GM21367 (cell line): ENCODE data around the gene CDH23.

Experiments used
- ATAC-seq: cut with Tn5 transposase; IDR thresholded peaks from one replicate; pipeline ENCODE4 v1.9.1; 2021; ENCODE audit not compliant: unreplicated experiment

Gene CDH23

GRCh38 chr10:71761541-71762113 lies 364.9 kb downstream of the CDH23 start:
- no peak for ATAC-seq

GRCh38 chr10:71762324-71762723 lies 365.6 kb downstream of the CDH23 start:
- no peak for ATAC-seq

GRCh38 chr10:71763352-71764127 lies 366.8 kb downstream of the CDH23 start:
- ATAC-seq, result no peak

GRCh38 chr10:71765176-71765904 lies 368.6 kb downstream of the CDH23 start:
- ATAC-seq, result no peak

GRCh38 chr10:71765906-71766716 lies 369.4 kb downstream of the CDH23 start:
- no peak for ATAC-seq

- no peak for ATAC-seq
These were observed 370.1 kb downstream of the CDH23 start for GRCh38 chr10:71766717-71767419.

GRCh38 chr10:71767420-71768035 lies 370.8 kb downstream of the CDH23 start:
- no peak for ATAC-seq

GRCh38 chr10:71769279-71769823 lies 372.6 kb downstream of the CDH23 start:
- ATAC-seq, result peak; percentile 8

- ATAC-seq, result no peak
These were observed 373.5 kb downstream of the CDH23 start for GRCh38 chr10:71770255-71770654.

GRCh38 chr10:71770789-71771188 lies 374.1 kb downstream of the CDH23 start:
- ATAC-seq, result no peak

GRCh38 chr10:71771204-71771603 lies 374.5 kb downstream of the CDH23 start:
- no peak for ATAC-seq

- no peak for ATAC-seq
These were observed 375.3 kb downstream of the CDH23 start for GRCh38 chr10:71771821-71772617.

GRCh38 chr10:71772832-71773220 lies 376.1 kb downstream of the CDH23 start:
- no peak for ATAC-seq

- peak; percentile 36 for ATAC-seq
These were observed 376.7 kb downstream of the CDH23 start, which contains the start of gene VSIR for GRCh38 chr10:71773221-71773971. Gene VSIR, minus strand, starts transcription at chr10:71773520. Its CDS starts 81 bp downstream, at chr10:71773439.

- ATAC-seq, result no peak
These were observed 378.4 kb downstream of the CDH23 start for GRCh38 chr10:71774916-71775702.

- ATAC-seq, result no peak
These were observed 379.8 kb downstream of the CDH23 start for GRCh38 chr10:71776481-71776925.

- no peak for ATAC-seq
These were observed 380.7 kb downstream of the CDH23 start for GRCh38 chr10:71777213-71777985.
